GM23338 (cell line): ENCODE results near the gene ZYG11B.
"Not testable (repeated sequence)": the region's sequence is repeated elsewhere in the genome, so short reads cannot be mapped to it uniquely, and the experiment has no call there.

ENCODE experiments used
- CREB1 ChIP-seq: fragments of 250-450 bp; sonication (Bioruptor Pico); IDR thresholded peaks from 2 replicates; pipeline ENCODE4 v1.5.0; 2020; ENCODE audit warnings: low read depth, mild to moderate bottlenecking, moderate library complexity
- EZH2 ChIP-seq: fragments of 200-600 bp; sonication (generic); IDR thresholded peaks from one replicate; pipeline ENCODE4 v1.8.0; 2017; ENCODE audit warnings: antibody characterized with exemption, mild to moderate bottlenecking, low read depth; ENCODE audit not compliant: unreplicated experiment
- EZH2phosphoT487 ChIP-seq: fragments of 200-600 bp; sonication (generic); IDR thresholded peaks from one replicate; pipeline ENCODE4 v1.8.1; 2018; ENCODE audit warnings: antibody characterized with exemption; ENCODE audit not compliant: unreplicated experiment
- JUNB ChIP-seq: IDR thresholded peaks from one replicate; pipeline ENCODE4 v1.6.1; 2016; ENCODE audit warnings: antibody characterized with exemption; ENCODE audit not compliant: unreplicated experiment
- NANOG ChIP-seq: IDR thresholded peaks from 2 replicates; pipeline ENCODE4 v1.6.1; 2016; ENCODE audit warnings: antibody characterized with exemption, borderline replicate concordance
- POLR2AphosphoS5 ChIP-seq: IDR thresholded peaks from 2 replicates; pipeline ENCODE4 v1.6.1; 2016; ENCODE audit warnings: antibody characterized with exemption, low read depth
- STAT1 ChIP-seq: IDR thresholded peaks from one replicate; pipeline ENCODE4 v1.6.1; 2016; ENCODE audit warnings: antibody characterized with exemption; ENCODE audit not compliant: unreplicated experiment
- ZNF114 ChIP-seq: fragments of 250-450 bp; sonication (Bioruptor Pico); IDR thresholded peaks from 2 replicates; pipeline ENCODE4 v1.5.0; 2020; ENCODE audit warnings: mild to moderate bottlenecking, moderate library complexity
- ZNF331 ChIP-seq: fragments of 250-450 bp; sonication (Bioruptor Pico); IDR thresholded peaks from 2 replicates; pipeline ENCODE4 v1.5.0; 2020; ENCODE audit warnings: low read depth, mild to moderate bottlenecking, moderate library complexity
- TF ChIP-seq, protein P1 (sequence below), 2 experiments: fragments of 200-600 bp in 1 of 2; sonication (generic) in 1 of 2; conservative IDR thresholded peaks; 2 replicates each; pipeline versions ENCODE4 v1.5.1 to v1.6.1; 2016 to 2017; ENCODE audit warnings: antibody characterized with exemption in 2 of 2, low read depth in 2 of 2, mild to moderate bottlenecking in 2 of 2, moderate library complexity in 1 of 2
- TF ChIP-seq, protein P2 (sequence below): IDR thresholded peaks from one replicate; pipeline ENCODE4 v1.6.1; 2018; ENCODE audit warnings: antibody characterized with exemption; ENCODE audit not compliant: unreplicated experiment
- TF ChIP-seq, protein P3 (sequence below): fragments of 250-450 bp; sonication (Bioruptor Pico); IDR thresholded peaks from 2 replicates; pipeline ENCODE4 v1.5.0; 2020; ENCODE audit warnings: mild to moderate bottlenecking, moderate library complexity
- TF ChIP-seq, protein P4 (sequence below): IDR thresholded peaks from 2 replicates; pipeline ENCODE4 v1.6.1; 2016; ENCODE audit warnings: antibody characterized with exemption

GRCh38 chr1:52869727-52870126 lies 143.5 kb downstream of the ZYG11B start:
- not testable (repeated sequence) for TF ChIP-seq EZH2; STAT1; EZH2phosphoT487; CREB1 (CRISPR knock-in tag); POLR2AphosphoS5; NANOG; JUNB; ZNF114; ZNF331
- TF ChIP-seq, protein P1, sequence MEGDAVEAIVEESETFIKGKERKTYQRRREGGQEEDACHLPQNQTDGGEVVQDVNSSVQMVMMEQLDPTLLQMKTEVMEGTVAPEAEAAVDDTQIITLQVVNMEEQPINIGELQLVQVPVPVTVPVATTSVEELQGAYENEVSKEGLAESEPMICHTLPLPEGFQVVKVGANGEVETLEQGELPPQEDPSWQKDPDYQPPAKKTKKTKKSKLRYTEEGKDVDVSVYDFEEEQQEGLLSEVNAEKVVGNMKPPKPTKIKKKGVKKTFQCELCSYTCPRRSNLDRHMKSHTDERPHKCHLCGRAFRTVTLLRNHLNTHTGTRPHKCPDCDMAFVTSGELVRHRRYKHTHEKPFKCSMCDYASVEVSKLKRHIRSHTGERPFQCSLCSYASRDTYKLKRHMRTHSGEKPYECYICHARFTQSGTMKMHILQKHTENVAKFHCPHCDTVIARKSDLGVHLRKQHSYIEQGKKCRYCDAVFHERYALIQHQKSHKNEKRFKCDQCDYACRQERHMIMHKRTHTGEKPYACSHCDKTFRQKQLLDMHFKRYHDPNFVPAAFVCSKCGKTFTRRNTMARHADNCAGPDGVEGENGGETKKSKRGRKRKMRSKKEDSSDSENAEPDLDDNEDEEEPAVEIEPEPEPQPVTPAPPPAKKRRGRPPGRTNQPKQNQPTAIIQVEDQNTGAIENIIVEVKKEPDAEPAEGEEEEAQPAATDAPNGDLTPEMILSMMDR (conservative IDR thresholded peaks at IDR 0.05; ENCODE audit: low read depth in 2 of 2), result not testable (repeated sequence)
- TF ChIP-seq, protein P2, sequence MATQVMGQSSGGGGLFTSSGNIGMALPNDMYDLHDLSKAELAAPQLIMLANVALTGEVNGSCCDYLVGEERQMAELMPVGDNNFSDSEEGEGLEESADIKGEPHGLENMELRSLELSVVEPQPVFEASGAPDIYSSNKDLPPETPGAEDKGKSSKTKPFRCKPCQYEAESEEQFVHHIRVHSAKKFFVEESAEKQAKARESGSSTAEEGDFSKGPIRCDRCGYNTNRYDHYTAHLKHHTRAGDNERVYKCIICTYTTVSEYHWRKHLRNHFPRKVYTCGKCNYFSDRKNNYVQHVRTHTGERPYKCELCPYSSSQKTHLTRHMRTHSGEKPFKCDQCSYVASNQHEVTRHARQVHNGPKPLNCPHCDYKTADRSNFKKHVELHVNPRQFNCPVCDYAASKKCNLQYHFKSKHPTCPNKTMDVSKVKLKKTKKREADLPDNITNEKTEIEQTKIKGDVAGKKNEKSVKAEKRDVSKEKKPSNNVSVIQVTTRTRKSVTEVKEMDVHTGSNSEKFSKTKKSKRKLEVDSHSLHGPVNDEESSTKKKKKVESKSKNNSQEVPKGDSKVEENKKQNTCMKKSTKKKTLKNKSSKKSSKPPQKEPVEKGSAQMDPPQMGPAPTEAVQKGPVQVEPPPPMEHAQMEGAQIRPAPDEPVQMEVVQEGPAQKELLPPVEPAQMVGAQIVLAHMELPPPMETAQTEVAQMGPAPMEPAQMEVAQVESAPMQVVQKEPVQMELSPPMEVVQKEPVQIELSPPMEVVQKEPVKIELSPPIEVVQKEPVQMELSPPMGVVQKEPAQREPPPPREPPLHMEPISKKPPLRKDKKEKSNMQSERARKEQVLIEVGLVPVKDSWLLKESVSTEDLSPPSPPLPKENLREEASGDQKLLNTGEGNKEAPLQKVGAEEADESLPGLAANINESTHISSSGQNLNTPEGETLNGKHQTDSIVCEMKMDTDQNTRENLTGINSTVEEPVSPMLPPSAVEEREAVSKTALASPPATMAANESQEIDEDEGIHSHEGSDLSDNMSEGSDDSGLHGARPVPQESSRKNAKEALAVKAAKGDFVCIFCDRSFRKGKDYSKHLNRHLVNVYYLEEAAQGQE, result not testable (repeated sequence)
- TF ChIP-seq, protein P3, sequence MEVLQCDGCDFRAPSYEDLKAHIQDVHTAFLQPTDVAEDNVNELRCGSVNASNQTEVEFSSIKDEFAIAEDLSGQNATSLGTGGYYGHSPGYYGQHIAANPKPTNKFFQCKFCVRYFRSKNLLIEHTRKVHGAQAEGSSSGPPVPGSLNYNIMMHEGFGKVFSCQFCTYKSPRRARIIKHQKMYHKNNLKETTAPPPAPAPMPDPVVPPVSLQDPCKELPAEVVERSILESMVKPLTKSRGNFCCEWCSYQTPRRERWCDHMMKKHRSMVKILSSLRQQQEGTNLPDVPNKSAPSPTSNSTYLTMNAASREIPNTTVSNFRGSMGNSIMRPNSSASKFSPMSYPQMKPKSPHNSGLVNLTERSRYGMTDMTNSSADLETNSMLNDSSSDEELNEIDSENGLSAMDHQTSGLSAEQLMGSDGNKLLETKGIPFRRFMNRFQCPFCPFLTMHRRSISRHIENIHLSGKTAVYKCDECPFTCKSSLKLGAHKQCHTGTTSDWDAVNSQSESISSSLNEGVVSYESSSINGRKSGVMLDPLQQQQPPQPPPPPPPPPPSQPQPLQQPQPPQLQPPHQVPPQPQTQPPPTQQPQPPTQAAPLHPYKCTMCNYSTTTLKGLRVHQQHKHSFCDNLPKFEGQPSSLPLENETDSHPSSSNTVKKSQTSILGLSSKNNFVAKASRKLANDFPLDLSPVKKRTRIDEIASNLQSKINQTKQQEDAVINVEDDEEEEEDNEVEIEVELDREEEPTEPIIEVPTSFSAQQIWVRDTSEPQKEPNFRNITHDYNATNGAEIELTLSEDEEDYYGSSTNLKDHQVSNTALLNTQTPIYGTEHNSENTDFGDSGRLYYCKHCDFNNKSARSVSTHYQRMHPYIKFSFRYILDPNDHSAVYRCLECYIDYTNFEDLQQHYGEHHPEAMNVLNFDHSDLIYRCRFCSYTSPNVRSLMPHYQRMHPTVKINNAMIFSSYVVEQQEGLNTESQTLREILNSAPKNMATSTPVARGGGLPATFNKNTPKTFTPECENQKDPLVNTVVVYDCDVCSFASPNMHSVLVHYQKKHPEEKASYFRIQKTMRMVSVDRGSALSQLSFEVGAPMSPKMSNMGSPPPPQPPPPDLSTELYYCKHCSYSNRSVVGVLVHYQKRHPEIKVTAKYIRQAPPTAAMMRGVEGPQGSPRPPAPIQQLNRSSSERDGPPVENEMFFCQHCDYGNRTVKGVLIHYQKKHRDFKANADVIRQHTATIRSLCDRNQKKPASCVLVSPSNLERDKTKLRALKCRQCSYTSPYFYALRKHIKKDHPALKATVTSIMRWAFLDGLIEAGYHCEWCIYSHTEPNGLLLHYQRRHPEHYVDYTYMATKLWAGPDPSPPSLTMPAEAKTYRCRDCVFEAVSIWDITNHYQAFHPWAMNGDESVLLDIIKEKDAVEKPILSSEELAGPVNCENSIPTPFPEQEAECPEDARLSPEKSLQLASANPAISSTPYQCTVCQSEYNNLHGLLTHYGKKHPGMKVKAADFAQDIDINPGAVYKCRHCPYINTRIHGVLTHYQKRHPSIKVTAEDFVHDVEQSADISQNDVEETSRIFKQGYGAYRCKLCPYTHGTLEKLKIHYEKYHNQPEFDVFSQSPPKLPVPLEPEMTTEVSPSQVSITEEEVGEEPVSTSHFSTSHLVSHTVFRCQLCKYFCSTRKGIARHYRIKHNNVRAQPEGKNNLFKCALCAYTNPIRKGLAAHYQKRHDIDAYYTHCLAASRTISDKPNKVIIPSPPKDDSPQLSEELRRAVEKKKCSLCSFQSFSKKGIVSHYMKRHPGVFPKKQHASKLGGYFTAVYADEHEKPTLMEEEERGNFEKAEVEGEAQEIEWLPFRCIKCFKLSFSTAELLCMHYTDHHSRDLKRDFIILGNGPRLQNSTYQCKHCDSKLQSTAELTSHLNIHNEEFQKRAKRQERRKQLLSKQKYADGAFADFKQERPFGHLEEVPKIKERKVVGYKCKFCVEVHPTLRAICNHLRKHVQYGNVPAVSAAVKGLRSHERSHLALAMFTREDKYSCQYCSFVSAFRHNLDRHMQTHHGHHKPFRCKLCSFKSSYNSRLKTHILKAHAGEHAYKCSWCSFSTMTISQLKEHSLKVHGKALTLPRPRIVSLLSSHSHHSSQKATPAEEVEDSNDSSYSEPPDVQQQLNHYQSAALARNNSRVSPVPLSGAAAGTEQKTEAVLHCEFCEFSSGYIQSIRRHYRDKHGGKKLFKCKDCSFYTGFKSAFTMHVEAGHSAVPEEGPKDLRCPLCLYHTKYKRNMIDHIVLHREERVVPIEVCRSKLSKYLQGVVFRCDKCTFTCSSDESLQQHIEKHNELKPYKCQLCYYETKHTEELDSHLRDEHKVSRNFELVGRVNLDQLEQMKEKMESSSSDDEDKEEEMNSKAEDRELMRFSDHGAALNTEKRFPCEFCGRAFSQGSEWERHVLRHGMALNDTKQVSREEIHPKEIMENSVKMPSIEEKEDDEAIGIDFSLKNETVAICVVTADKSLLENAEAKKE (CRISPR knock-in tag), result not testable (repeated sequence)
- TF ChIP-seq, protein P4, sequence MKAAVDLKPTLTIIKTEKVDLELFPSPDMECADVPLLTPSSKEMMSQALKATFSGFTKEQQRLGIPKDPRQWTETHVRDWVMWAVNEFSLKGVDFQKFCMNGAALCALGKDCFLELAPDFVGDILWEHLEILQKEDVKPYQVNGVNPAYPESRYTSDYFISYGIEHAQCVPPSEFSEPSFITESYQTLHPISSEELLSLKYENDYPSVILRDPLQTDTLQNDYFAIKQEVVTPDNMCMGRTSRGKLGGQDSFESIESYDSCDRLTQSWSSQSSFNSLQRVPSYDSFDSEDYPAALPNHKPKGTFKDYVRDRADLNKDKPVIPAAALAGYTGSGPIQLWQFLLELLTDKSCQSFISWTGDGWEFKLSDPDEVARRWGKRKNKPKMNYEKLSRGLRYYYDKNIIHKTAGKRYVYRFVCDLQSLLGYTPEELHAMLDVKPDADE, result not testable (repeated sequence)
